GM18499 (cell line): Measurements from ENCODE around the gene B4GALT1.
"Not testable (repeated sequence)": the region's sequence is repeated elsewhere in the genome, so short reads cannot be mapped to it uniquely, and the experiment has no call there.

ENCODE experiments used
- ATAC-seq: cut with Tn5 transposase; IDR thresholded peaks from one replicate; pipeline ENCODE4 v1.9.1; 2021; ENCODE audit warnings: moderate number of reproducible peaks; ENCODE audit not compliant: insufficient read depth, unreplicated experiment

Gene B4GALT1

GRCh38 chr9:33106827-33107621 lies 60.1 kb downstream of the B4GALT1 start:
- ATAC-seq = no peak

GRCh38 chr9:33106372-33106771 lies 60.8 kb downstream of the B4GALT1 start:
- no peak for ATAC-seq

- no peak for ATAC-seq
Measured at GRCh38 chr9:33105959-33106358, 61.2 kb downstream of the B4GALT1 start.

- no peak for ATAC-seq
Measured at GRCh38 chr9:33105504-33105903, 61.6 kb downstream of the B4GALT1 start.

- no peak for ATAC-seq
Measured at GRCh38 chr9:33104401-33104800, 62.7 kb downstream of the B4GALT1 start.

GRCh38 chr9:33103501-33104281 lies 63.4 kb downstream of the B4GALT1 start:
- ATAC-seq = no peak

- no peak for ATAC-seq
Measured at GRCh38 chr9:33102551-33103210, 64.5 kb downstream of the B4GALT1 start.

- ATAC-seq = no peak
Measured at GRCh38 chr9:33101104-33101951, 65.8 kb downstream of the B4GALT1 start.

GRCh38 chr9:33099754-33100153 lies 67.4 kb downstream of the B4GALT1 start:
- ATAC-seq = no peak

- no peak for ATAC-seq
Measured at GRCh38 chr9:33097192-33097591, 69.9 kb downstream of the B4GALT1 start.

GRCh38 chr9:33092634-33093033 lies 74.5 kb downstream of the B4GALT1 start:
- no peak for ATAC-seq

GRCh38 chr9:33085672-33086071 lies 81.5 kb downstream of the B4GALT1 start:
- ATAC-seq = not testable (repeated sequence)

- ATAC-seq = no peak
Measured at GRCh38 chr9:33082538-33083326, 84.4 kb downstream of the B4GALT1 start.

GRCh38 chr9:33082128-33082527 lies 85.0 kb downstream of the B4GALT1 start:
- ATAC-seq = no peak

- no peak for ATAC-seq
Measured at GRCh38 chr9:33081128-33081851, 85.8 kb downstream of the B4GALT1 start.

- ATAC-seq = no peak
Measured at GRCh38 chr9:33080534-33080933, 86.6 kb downstream of the B4GALT1 start.

- ATAC-seq = peak; percentile 92
Measured at GRCh38 chr9:33076046-33077004, 90.8 kb downstream of the B4GALT1 start, which contains the start of gene SMU1. TSS of gene SMU1 (minus strand) at chr9:33076674. CDS start at chr9:33076608, 66 bp downstream.
